ENCODE data around the gene PTPRU. TPM values are rescaled to one million over a fixed set of nuclear protein-coding genes. Genes with fewer than 3 reads are reported as not detected.

PTPRU gene
- total RNA-seq, 4 donors from 2014 or later = 12.9 to 17.9 (median 14.7) TPM

DNA sequence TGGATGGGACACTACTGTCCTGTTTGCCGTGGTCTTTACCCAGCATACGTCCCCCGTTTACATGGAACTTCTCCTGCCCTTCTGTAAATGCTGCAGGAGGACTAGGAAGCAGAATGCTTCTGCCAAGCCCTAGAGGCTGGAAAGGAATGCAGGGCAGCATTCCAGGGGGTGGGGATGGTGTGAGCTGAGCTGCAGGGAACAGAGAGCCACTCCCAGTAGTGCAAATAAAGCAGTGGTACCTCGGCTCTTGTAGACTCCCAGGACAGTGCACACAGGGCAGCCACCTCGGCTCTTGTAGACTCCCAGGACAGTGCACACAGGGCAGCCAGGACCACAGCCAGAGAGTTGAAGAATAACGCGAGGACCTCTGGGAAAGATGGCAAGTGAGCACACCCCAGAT, 35.4 kb downstream of the PTPRU start:
- TF ChIP-seq, protein P1, sequence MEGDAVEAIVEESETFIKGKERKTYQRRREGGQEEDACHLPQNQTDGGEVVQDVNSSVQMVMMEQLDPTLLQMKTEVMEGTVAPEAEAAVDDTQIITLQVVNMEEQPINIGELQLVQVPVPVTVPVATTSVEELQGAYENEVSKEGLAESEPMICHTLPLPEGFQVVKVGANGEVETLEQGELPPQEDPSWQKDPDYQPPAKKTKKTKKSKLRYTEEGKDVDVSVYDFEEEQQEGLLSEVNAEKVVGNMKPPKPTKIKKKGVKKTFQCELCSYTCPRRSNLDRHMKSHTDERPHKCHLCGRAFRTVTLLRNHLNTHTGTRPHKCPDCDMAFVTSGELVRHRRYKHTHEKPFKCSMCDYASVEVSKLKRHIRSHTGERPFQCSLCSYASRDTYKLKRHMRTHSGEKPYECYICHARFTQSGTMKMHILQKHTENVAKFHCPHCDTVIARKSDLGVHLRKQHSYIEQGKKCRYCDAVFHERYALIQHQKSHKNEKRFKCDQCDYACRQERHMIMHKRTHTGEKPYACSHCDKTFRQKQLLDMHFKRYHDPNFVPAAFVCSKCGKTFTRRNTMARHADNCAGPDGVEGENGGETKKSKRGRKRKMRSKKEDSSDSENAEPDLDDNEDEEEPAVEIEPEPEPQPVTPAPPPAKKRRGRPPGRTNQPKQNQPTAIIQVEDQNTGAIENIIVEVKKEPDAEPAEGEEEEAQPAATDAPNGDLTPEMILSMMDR (IDR thresholded peaks at IDR 0.05; ENCODE audit: low read depth) = no peak

DNA sequence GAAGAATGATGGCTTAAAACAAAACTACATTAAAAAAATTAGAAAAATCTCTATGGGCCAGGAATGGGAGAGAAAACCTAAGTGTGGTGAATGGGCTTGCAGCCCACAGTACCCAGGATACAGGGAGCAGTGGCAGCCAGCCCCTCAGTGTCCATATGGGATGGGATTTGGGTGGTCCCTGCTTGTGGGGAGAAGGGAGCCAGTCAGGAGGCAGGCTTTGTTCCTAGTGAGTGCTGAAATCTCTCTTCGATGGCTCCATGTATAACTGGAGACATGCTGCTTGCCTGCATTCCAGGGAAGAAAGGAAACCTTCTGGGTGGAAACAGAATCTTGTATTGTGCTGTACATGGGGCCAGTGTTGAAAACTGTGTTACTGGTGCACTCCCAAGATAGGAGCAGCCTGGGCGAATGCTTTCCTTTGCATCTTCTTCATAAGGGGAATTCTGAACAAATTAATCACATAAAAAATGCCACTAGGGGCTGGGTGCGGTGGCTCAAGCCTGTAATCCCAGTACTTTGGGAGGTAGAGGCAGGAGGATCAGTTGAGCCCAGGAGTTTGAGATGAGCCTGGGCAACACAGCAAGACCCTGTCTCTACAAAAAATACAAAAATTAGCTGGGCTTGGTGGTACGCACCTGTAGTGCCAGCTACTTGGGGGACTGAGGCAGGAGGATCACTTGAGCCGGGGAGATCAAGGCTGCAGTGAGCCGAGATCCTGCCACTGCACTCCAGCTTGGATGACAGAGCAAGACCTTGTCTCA, 36.0 kb downstream of the PTPRU start:
- TF ChIP-seq, protein P1 (IDR thresholded peaks at IDR 0.05; ENCODE audit: low read depth) = no peak

DNA sequence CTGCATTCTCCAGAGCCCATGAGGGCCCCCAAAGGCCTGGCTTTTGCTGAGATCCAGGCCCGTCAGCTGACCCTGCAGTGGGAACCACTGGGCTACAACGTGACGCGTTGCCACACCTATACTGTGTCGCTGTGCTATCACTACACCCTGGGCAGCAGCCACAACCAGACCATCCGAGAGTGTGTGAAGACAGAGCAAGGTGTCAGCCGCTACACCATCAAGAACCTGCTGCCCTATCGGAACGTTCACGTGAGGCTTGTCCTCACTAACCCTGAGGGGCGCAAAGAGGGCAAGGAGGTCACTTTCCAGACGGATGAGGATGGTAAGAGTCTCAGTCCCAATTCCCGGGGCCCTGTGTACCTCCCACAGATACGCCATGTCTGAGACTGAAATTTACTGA, 39.1 kb downstream of the PTPRU start:
- TF ChIP-seq, protein P1 (IDR thresholded peaks at IDR 0.05; ENCODE audit: low read depth) = no peak

DNA sequence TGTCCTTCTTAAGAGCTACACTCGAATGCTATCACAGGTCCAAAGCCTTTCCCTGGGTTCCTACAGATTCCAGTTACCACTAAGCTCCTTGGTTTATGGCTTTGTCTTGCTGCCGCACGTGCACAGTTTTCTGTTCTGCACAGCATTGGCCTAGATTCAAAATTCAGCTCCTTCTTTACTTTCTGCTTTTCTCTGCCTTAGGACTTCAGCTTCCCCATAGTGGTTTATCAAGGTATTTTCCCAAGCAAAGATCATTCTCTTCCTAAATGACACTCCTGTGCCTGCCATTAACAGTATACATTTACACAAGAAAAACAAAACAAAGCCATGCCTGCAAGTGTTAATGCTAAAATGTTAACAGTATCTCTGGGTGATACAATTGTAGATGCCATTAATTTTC, 41.8 kb downstream of the PTPRU start:
- TF ChIP-seq, protein P1 (IDR thresholded peaks at IDR 0.05; ENCODE audit: low read depth) = no peak

DNA sequence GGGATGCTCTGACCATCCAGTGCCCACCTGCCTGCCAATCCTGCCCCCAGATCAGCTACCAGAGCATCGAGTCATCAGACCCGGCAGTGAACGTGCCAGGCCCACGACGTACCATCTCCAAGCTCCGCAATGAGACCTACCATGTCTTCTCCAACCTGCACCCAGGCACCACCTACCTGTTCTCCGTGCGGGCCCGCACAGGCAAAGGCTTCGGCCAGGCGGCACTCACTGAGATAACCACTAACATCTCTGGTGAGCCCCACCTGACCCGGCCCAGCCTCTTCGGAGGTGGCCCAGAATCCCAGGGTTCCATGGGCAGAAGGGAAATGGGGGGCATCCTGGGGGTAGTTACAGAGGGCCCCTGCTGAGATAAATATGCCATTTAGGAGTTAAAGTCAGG, 43.1 kb downstream of the PTPRU start:
- TF ChIP-seq, protein P1 (IDR thresholded peaks at IDR 0.05; ENCODE audit: low read depth) = no peak

DNA sequence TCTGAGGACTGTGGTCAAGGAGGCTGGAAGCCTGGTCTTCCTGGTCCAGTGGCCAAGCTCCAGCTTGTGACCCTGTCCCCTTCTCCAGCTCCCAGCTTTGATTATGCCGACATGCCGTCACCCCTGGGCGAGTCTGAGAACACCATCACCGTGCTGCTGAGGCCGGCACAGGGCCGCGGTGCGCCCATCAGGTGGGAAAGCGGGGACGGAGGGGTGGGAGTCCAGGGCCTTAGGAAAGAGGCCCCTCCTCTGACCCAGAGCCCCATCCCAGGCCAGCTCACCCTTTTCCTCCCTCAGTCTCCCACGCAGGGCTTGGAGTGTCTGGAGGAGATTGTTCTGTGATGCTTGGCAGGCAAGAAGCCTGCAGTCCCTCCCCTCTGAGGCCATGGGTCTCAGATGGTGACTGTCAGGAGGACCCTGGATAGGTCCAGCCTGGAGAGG, 43.6 kb downstream of the PTPRU start:
- TF ChIP-seq, protein P1 (IDR thresholded peaks at IDR 0.05; ENCODE audit: low read depth) = no peak

DNA sequence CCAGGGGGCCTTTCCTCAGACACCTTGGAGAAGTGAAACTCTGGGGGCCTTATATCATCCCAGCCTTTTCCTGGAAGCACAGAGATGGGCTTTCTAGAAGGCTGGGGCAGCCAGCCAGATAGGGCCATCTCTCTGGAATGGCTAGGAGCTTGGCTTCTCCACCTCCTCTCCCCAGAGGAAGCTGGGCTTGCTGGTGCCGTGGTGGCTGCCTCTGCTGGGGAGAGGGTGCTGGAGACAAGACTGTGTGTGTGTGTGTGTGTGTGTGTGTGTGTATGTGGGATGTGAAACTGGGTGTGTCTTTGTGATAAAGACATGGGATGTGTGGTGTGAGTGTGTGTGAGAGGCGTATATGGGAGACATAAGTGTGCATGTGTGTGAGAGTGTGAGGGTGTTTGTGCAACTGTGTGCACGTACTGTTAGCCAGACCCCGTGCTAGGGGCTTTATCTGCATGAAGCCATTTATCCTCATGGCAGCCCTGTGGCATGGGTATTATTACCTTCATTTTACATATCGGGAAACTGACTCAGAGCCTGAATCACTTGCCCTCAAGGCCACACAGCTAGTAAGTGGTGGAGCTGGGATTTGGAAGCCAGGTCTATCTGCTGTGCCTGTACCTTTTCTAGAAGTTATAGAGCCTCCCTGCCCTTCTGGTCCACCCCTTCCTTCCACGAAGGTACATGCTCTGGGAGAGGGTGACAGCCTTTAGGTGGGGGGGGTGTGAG, 44.2 kb downstream of the PTPRU start:
- TF ChIP-seq, protein P1 (IDR thresholded peaks at IDR 0.05; ENCODE audit: low read depth) = no peak
